Activated CD4-positive, alpha-beta T cell treated with anti-CD3 and anti-CD28 coated beads, Interleukin-10, Interleukin-2, amounts not matched to agents 100 ng/mL and 50 ng/mL, durations not matched to agents 16 hours and 8 hours (primary cell): ENCODE measurements around the gene UGGT1.
"Not testable (repeated sequence)": the region's sequence is repeated elsewhere in the genome, so short reads cannot be mapped to it uniquely, and the experiment has no call there.

ENCODE experiments used
- DNase-seq: peaks from one replicate; pipeline ENCODE4 v3.0.0-alpha.2; 2020

The UGGT1 gene

DNA sequence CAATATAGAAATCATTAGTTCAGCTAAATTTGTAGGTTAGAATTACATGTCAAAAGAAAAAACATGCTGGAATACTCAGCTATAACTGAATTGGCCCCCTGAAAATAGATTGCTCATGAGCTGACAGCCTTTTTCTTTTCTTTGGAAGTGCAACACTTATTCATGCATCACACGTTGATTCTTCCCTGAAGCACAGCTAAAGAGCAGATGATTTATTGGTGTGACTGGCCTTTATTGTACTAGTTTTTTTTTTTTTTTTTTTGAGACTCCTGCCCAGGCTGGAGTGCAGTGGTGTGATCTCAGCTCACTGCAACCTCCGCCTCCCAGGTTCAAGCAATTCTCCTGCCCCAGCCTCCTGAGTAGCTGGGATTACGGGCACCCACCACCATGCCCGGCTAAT lies 83.1 kb downstream of the UGGT1 start:
- not testable (repeated sequence) for DNase-seq

DNA sequence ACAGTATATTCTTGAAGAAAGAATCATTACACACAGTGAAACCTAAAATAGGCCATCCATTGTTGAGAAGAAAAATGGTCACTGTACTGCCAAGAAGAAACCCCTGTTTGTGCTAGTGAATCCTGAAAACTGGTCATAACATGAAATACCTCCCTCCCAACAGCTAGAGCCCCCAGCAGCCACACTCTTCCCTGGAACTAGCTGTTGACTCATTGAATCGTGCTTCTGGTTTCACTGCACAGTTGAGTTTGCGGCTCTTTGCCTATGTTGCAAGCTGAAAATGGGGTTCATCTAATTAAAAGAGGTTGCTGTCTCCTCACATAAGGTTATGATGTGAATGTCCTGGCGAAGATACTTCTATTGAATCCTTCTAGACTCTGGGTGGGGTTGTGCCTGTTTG lies 86.3 kb downstream of the UGGT1 start:
- no peak for DNase-seq

DNA sequence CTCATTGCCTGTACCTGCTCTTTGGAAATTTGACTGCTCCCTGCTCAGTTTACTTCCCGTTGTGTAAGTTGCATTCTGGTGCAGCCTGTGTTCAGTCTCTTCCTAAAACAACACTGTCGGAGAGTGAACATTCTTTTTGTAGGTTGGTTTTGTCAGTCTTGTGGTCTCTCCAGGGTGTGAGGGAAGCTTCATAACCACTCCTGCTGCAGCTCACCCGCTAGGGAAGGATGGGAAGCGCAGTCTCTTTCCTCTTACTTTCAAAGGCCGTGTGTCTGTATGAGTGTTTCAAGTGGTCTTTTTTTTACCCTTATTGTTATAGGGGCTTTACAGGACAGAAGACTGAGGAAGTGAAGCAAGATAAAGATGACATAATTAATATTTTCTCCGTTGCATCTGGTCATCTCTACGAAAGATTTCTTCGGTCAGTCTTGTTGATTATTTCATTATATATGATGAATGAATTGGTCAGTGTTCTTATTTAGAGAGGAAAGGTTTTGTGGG lies 87.2 kb downstream of the UGGT1 start:
- DNase-seq: no peak

DNA sequence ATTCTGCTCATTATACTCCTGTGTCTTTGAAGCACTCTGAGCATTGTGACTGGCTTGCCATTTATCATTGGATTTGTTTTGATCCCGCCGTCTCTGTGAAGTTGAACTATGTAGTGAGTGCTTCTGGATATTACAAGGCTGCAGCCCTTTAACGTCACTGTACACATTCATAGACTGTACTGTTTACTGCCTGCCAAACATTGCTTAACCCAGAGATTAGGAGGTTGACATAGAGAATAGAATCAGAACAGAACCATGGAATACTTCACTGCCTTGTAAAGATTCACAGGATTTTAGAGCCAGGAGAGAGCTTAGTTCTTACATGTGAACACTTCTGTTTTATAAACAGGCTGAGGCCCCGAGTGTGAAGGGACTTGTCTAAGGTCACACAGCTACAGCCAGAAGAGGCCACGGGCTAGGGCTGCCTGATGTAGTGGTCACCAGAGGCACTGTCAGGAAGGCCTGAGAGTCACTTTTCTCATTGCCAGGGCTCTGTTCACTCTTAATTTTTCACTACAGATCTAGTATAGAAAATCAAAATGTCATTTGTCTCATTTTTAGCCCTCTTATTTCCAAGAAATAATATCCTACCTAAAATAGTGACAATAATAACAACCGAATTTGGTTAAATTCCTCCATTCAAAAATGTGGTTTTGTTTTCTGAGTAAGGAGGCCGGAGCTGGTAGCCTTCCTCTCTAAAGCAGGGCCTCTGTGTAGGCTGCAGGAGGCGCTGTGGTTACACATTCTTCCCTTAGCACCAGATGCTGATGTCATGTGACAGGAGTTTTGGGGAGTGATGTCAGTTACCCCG lies 87.9 kb downstream of the UGGT1 start:
- DNase-seq: peak; percentile 63

DNA sequence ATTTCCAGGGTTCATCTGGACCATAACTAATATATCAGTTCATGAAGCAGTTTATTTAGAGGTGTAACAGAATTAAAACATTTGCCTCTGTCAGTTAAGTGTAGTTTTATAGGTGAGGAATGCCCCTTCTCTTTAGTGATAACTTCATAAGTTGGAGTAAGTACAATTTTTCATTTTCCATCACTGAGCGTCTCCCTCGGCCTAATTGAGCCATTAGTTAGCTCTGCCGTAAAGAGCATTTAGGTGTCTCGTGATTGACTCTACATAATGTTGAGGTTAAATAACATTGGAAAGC lies 88.4 kb downstream of the UGGT1 start:
- no peak for DNase-seq

DNA sequence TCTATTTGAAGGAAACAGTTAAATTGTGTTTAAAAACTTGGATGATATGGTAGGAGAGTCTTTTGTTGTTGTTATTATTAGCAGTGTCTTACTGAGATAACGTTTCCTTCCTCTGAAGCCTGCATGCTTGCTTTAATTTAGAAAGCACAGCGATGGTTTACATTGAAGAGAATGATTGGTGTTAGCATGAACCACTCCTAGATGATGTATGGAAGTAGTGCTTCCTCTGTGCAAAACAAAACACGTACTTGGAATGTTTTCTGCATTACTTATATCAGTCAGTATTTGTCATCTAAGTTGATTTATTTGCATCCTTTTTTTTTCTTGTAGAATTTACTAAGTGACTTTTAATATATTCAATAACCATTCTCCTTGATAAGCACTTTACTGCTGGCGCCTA lies 89.0 kb downstream of the UGGT1 start:
- DNase-seq: no peak

DNA sequence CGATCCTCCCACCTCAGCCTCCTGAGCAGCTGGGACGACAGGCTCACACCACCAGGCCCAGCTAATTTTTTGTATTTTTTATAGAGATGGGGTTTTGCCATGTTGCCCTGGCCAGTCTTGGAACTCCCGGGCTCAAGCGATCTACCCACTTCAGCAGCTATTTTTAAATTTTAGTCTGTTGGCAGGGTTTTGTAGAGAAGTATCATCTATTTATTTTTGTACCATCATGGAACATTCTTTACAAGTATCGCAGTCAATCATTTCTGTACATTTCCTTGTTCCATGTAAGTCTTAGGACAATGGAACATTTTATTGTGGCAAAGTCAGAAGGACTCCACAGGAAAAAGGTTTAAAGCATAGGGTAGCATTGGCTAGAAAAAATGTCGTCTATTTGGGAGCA lies 94.6 kb downstream of the UGGT1 start:
- no peak for DNase-seq

DNA sequence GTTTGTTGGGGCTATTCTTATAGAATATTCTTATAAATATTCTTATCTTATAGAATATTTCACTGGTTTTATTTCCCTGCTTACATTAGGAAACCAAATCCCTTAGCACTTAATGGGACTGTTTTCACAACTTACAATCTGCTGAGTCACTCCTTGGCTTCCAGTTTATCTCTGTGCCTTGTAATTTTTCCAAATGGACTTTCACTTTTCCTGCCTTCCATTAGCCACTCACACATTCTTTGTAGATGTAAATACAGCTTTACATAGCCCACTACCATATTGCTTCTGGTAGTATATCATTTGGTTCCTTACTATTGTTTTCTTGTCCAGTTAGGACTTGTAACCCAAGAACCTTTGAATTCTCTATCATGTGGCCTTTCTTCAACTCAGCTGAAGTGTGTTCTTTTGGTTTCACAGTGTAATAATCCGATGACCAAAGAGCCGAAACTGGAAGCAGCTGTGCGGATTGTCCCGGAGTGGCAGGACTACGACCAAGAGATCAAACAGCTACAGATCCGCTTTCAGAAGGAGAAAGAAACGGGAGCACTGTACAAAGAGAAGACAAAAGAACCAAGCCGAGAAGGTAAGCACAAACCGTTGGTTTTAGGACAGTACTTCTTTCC lies 96.1 kb downstream of the UGGT1 start:
- no peak for DNase-seq

DNA sequence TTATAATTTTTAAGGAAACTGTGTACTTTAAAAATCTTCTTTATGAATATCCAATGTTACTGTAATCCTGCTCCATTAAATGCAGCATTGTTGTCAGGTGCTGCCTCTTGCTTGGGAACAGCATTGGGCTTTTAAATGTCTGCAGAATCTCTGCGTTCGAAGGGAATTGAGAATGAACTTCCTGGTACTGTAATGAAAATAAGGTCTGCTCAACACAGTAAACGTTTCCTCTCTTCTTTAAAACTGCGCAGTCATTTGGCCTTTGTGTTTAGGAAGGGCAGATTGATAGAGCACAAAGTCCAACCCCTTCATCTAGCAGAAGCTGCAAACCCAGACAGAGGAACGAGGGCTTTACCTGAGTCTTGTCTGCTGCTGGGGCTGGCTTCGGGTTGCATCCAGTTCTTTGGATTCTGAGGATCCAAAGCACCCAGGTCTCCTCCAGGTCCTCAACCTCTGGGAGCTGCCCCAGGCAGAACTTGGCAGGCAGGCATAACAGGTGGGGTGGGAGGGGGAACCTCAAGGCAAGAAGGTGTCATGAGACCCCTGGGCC lies 104.5 kb downstream of the UGGT1 start:
- no peak for DNase-seq

DNA sequence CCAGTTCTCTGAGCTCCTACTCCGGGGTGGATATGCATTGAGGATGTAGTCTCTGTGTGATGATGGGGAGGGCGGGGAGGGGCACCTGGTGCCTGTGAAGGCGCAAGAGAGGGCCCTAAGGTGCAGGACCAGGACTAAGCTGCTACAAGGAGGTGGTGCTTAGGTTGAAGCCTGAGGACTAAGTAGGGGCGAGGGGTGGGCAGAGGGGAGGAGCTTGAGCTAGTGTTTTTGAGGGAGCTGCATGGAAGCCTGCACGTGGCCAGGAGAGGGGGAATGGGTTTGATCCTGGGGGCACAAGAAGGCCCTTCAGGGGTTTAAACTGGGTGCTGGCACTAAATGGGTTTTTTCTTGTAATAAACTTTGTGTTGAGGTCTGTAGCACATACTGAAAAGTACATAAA lies 105.0 kb downstream of the UGGT1 start:
- no peak for DNase-seq

DNA sequence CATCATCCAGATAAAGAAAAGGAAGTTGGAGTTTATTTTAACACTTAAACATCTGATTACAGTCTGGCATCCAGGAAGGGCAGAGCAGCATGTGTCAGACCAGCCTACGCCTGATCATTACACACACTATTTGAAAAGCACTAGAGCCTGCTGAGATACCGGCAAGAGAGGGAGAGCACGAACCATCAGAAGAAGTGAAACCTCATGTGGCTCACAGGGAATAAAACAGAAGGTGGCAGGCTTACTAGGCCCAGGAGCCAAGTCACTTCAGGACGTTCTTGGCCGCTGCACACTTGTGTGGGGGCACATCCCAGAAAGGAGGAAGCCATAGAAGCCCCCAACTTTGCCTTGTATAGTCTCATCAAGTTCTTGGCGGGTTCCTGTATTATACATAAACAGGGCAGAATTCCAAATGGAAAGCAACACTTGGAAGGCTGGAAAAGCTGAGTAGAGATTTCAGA lies 105.5 kb downstream of the UGGT1 start:
- peak; percentile 9 for DNase-seq

DNA sequence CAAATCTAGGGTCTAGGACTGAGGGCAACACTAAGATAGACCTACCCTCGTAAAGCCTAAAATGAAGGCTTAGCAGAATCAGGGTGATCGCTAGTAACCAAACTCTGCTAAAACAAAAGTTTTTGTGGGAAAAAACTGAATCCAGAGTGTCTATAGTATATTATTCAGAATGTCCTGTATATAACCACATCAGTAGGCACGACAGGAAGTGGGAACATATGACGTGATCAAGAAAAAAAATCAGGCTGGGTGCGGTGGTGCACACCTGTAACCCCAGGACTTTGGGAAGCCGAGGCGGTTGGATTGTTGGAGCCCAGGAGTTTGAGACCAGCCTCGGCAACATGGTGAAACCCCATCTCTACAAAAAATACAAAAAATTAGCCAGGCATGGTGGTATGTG lies 106.1 kb downstream of the UGGT1 start:
- peak; percentile 20 for DNase-seq

DNA sequence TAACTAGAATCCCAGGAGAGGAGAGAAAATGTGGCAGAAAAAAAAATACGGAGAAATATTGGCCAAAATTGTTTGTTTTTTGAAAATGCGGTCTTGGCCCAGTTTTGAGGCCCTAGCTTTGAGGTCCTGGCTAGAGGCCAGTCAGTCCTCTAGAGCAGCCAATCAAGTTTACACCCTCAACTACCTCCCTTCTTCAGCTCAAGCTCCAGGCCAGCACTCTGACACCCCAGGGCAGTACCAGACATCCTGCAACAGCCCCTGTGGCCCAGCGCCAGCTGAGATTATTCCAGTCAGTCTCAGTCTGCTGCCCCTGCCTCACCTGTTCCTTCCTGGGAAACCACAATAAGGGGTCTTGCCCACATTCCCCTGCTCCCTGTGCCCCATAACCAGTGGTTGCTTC lies 107.7 kb downstream of the UGGT1 start:
- DNase-seq: no peak

DNA sequence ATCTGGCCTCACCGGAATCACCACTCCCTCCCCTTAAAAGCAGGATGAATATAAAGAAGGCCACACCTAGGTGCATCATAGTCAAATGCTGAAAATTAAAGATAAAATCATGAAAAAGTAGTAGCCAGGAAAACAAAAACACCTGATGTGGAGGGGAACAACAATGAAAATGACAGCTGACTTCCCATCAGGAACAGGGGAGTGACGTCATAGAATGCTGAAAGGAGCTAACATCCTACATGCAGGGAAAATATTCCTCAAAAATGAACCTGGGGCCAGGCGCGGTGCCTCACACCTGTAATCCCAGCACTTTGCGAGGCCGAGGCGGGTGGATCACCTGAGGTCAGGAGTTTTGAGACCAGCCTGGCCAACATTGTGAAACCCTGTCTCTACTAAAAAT lies 108.1 kb downstream of the UGGT1 start:
- DNase-seq: no peak

DNA sequence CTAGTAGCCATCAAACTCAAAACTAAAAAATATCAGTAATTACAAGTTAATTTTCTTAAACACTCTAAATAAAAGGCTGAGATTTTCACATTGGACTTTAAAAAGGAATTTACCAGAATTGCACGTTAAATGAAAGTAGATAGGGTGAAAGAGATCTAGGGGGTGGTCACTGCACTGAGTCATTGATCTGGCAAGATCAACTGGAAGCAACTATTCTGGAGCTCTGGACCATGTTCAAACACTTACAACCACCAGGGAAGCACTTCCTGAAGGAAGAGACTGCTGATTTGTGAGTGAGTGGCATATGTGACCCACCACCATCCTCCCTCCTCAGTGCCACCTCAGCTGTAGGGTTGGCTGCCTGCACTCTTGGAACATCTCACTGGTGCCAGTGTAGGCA lies 111.8 kb downstream of the UGGT1 start:
- DNase-seq: no peak

DNA sequence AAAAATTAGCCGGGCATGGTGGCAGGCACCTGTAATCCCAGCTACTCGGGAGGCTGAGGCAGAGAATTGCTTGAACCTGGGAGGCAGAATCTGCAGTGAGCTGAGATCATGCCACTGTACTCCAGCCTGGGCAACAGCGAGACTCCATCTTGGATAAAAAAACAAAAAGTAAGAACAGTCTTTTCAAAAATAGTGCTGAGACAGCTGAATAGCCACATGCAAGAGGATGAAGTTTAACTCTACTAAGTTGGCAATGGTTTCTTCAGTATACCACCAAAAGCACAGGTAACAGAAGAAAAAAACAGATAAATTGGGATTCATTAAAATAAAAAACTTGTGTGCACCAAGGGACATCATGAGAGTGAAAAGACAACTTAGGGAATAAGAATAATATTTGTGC lies 115.2 kb downstream of the UGGT1 start:
- DNase-seq: no peak

DNA sequence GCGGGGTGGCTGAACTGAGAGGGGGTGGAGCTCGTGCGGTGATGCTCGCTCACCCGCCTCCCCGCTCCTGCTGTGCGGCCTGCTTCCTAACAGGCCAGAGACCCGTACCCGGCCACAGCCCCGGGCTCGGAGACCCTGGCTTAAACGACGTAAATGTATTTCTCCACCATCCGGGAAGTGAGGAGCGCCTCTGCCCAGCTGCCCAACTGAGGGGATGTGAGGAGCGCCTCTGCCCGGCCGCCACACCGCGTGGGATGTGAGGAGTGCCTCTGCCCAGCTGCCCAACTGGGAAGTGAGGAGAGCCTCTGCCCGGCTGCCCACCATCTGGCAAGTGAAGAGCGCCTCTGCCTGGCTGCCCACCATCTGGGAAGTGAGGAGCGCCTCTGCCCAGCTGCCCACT lies 117.0 kb downstream of the UGGT1 start:
- no peak for DNase-seq

DNA sequence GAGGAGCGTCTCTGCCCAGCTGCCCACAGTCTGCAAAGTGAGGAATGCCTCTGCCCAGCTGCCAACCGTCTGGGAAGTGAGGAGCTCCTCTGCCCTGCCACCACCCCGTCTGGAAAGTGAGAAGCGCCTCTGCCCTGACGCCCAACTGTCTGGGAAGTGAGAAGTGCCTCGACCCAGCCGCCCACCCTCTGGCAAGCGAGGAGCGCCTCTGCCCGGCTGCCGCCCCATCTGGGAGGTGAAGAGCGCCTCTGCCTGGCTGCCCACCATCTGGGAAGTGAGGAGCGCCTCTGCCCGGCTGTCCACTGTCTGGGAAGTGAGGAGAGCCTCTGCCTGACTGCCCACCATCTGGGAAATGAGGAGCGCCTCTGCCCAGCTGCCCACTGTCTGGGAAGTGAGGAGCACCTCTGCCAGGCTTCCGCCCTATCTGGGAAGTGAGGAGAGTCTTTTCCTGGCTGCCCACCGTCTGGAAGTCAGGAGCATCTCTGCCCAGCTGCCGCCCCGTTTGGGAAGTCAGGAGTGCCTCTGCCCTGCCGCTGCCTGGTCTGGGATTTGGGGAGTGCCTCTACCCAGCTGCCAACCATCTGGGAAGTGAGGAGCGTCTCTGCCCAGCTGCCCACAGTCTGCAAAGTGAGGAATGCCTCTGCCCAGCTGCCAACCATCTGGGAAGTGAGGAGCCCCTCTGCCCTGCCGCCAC lies 117.8 kb downstream of the UGGT1 start:
- not testable (repeated sequence) for DNase-seq

DNA sequence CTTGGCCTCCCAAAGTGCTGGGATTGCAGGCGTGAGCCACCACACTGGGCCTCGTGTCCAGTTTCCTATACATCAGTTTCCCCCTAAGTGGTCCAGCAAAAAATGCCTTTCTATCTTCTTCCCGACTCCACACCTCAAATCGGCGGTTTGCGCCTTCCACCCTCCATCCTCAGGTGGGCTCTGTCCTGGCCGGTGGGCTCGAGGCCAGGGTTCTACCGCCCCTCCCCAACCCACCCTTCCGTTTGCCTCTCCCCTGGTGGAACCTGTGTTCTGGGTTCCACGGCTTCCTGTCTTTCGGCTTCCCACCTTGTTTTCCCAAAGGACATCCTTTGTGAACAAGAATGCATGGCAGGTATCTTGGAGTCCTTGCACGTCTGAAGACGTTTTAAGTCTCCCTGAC lies 123.3 kb downstream of the UGGT1 start:
- DNase-seq: no peak

DNA sequence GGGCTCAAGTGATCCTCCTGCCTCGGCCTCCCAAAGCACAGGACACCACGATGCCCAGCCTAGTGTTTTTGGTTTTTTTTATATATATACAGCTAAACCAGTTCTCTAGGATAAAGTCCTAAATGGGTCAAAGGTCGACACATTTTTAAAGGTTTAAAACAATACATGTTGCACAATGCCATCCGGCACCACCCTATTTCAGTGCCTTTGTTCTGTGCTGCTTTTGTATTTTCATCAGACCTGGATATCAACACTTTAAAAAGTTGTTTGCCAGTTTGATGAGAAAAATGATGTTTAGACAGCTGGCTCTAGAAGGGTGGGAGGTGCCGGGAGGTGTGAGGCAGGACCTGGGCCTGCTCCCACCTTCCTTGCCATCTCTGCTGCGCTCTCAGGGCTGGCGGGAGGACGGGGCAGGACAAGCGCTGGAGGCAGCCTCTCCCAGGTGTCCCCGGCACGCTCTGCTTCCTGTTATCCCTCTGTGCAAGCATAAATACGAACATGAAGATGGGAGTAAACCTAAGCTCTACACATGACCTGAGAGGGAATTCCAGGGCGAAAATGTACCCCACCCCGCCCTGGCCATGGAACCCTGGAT lies 124.0 kb downstream of the UGGT1 start:
- DNase-seq: no peak

DNA sequence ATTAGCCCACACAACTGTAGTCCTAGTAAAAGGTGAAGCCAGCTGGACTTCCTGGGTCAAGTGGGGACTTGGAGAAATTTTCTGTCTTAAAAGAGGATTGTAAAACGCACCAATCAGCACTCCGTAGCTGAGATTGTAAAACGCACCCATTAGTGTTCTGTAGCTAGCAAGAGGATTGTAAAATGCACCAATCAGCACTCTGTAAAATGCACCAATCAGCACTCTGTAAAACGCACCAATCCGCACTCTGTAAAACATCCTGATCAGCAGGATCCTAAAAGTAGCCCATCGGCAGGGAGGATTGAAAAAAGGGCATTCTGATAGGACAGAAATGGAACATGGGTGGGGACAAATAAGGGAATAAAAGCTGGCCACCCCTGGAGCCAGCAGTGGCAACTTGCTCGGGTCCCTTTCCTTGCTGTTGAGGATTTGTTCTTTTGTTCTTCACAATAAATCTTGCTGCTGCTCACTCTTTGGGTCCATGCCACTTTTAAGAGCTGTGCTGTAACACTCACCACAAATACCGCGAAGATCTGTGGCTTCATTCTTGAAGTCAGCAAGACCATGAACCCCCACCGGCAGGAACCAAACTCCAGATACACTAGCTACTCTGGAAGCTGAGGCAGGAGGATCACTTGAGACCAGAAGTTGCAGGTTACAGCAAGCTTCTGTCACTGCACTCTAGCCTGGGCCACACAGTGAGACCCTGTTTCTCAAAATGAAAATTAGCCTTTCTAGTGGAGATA lies 125.1 kb downstream of the UGGT1 start:
- DNase-seq: no peak

DNA sequence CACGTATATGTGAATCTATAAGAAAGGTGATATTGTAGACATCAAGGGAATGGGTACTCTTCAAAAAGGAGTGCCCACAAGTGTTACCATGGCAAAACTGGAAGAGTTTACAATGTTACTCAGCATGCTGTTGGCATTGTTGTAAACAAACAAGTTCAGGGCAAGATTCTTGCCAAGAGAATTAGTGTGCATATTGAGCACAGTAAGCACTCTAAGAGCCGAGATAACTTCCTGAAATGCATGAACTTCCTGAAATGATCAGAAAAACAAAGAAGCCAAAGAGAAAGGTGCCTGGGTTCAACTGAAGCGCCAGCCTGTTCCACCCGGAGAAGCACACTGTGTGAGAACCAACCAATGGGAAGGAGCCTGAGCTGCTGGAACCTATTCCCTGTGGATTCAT lies 126.7 kb downstream of the UGGT1 start:
- DNase-seq: no peak

DNA sequence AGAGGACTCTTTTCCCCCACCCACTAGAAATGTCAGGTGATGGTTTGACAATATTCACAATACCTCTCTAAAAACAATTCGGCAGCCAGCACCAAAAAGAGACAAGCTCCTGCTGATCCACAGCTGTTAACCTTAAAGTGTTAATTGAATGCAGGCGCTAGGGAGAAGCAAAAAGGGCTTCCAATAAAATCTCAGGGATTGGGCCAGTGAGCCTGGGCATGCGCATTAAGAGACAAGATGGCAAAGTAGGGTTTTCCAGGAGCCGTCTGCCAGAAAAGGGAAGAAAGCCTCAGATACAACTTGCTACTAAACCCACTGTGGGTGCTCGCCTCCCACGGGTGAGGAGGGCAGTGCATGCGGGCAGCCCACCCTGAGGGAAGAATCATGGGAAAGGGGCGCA lies 128.9 kb downstream of the UGGT1 start:
- no peak for DNase-seq
